ENCODE data around the gene CYFIP1.

Gene CYFIP1

DNA sequence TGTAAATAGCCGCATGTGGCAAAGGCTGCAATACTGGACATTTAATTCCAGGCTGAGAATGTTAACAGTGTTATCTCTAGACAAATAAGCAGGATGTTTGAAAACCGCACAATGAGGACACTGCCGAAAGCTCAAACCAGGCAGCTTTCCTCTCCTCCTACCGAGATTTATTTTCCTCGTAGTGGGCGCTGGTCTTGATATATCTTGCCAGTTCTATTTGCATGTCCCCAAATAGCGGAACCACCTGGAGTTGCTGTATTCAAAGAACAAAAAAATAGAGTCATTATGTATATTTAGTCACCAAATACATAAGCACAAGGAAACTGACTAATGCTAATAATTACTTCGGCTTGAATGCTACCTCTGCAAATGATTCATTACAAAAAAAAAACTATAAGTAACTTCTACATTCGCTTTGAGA lies 46.5 kb downstream of the CYFIP1 start:
- H3K4me3 ChIP-seq (replicated peaks; ENCODE audit: low read depth, low read length), result no peak overlapping the region
- TF ChIP-seq, protein P1, sequence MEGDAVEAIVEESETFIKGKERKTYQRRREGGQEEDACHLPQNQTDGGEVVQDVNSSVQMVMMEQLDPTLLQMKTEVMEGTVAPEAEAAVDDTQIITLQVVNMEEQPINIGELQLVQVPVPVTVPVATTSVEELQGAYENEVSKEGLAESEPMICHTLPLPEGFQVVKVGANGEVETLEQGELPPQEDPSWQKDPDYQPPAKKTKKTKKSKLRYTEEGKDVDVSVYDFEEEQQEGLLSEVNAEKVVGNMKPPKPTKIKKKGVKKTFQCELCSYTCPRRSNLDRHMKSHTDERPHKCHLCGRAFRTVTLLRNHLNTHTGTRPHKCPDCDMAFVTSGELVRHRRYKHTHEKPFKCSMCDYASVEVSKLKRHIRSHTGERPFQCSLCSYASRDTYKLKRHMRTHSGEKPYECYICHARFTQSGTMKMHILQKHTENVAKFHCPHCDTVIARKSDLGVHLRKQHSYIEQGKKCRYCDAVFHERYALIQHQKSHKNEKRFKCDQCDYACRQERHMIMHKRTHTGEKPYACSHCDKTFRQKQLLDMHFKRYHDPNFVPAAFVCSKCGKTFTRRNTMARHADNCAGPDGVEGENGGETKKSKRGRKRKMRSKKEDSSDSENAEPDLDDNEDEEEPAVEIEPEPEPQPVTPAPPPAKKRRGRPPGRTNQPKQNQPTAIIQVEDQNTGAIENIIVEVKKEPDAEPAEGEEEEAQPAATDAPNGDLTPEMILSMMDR (IDR thresholded peaks at IDR 0.05; ENCODE audit: low read depth, low read length, missing control alignments), result no peak
- no peak for DNase-seq (ENCODE audit: extremely low read depth, low read depth)

GRCh38 chr15:22931784-22932536 lies 48.2 kb downstream of the CYFIP1 start:
- TF ChIP-seq, protein P1 (IDR thresholded peaks at IDR 0.05; ENCODE audit: low read depth, low read length, missing control alignments), result no peak
- H3K4me3 ChIP-seq (replicated peaks; ENCODE audit: low read depth, low read length), result no peak overlapping the region
- no peak for DNase-seq (ENCODE audit: extremely low read depth, low read depth)

- DNase-seq (ENCODE audit: extremely low read depth, low read depth), result no peak
- H3K4me3 ChIP-seq (replicated peaks; ENCODE audit: low read depth, low read length), result no peak overlapping the region
- TF ChIP-seq, protein P1 (IDR thresholded peaks at IDR 0.05; ENCODE audit: low read depth, low read length, missing control alignments), result no peak
Measured at GRCh38 chr15:22930782-22931484, 49.2 kb downstream of the CYFIP1 start.

- no peak overlapping the region for H3K4me3 ChIP-seq (replicated peaks; ENCODE audit: low read depth, low read length)
- no peak for DNase-seq (ENCODE audit: extremely low read depth, low read depth)
- TF ChIP-seq, protein P1 (IDR thresholded peaks at IDR 0.05; ENCODE audit: low read depth, low read length, missing control alignments), result no peak
Measured at GRCh38 chr15:22927761-22928160, 52.4 kb downstream of the CYFIP1 start.

DNA sequence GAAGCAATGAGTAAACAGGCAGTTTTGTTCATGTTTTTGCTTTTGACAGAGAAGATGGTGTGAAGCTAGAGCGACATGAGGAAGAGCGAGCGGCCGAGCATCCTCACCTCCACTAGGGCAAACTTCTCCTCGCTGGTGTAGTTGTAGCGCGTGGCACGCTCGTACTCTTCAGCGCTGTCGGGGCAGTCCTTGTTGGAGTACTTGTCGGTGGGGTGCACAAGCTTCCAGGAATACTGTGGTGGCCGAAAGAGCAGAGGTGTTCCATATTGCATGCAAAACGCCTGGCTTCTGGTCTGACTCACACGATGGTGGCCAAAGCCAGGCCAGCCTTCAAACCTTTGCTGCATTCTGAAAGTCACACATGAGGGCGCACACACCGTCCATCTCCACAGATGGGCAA lies 54.3 kb downstream of the CYFIP1 start:
- TF ChIP-seq, protein P1 (IDR thresholded peaks at IDR 0.05; ENCODE audit: low read depth, low read length, missing control alignments), result no peak

DNA sequence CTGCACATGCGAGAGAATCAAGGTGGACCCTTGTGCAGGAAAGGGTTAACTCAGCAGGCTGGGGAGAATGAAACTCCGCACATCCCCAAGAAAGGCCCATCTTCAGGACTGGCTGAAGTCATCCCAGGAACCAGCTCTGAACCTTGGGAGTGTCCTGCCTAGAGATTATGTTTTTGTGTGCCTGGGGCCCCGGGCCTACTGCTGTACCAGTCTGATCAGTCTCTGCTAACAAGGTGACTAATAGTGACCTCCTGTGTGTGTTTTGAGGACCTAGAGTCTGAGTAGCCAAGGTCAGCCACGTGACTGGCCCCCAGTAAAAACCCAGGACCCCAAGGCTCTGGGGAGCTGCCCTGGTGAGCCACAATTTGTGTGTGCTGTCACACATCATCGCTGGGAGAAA lies 58.2 kb downstream of the CYFIP1 start:
- no peak overlapping the region for H3K4me3 ChIP-seq (replicated peaks; ENCODE audit: low read depth, low read length)
- no peak for DNase-seq (ENCODE audit: extremely low read depth, low read depth)
- TF ChIP-seq, protein P1 (IDR thresholded peaks at IDR 0.05; ENCODE audit: low read depth, low read length, missing control alignments), result no peak

More for the DNA sequence above, 54.3 kb downstream of the CYFIP1 start:
- no peak for DNase-seq (ENCODE audit: extremely low read depth, low read depth)
- no peak overlapping the region for H3K4me3 ChIP-seq (replicated peaks; ENCODE audit: low read depth, low read length)
